Activated B cell treated with CpG ODN at 0.5 μM for 24 hours (primary cell): ENCODE data around the gene KDM5A. TPM values are rescaled to one million over a fixed set of nuclear protein-coding genes. Genes with fewer than 3 reads are reported as not detected.
"Not testable (repeated sequence)": the region's sequence is repeated elsewhere in the genome, so short reads cannot be mapped to it uniquely, and the experiment has no call there.

Experiments used
- ATAC-seq: fragments of 200-7000 bp; cut with Tn5 transposase; one replicate; pipeline ENCODE4 v1.10.0; 2021; ENCODE audit warnings: low read depth, mild to moderate bottlenecking, moderate library complexity
- CTCF ChIA-PET: fragments of 350-600 bp; sonication (Branson Sonifier 250); formaldehyde crosslinking; loops from one replicate; lab custom pipeline; 2021; ENCODE audit warnings: antibody characterized with exemption; lab: Charles Lee
- POLR2A ChIA-PET: fragments of 350-600 bp; sonication (Branson Sonifier 250); formaldehyde crosslinking; loops from one replicate; lab custom pipeline; 2021; ENCODE audit warnings: antibody characterized with exemption; lab: Charles Lee
- DNase-seq: peaks from one replicate; pipeline ENCODE4 v3.0.0; 2022
- H3K27ac Mint-ChIP-seq: one replicate; pipeline ENCODE4 v1.8.0; 2020; ENCODE audit warnings: mixed read lengths
- H3K27me3 Mint-ChIP-seq: one replicate; pipeline ENCODE4 v1.8.0; 2021; ENCODE audit warnings: mixed read lengths
- H3K36me3 Mint-ChIP-seq: one replicate; pipeline ENCODE4 v1.8.0; 2021; ENCODE audit warnings: low read depth, mixed read lengths
- H3K4me1 Mint-ChIP-seq: one replicate; pipeline ENCODE4 v1.8.0; 2021; ENCODE audit warnings: mixed read lengths
- H3K4me3 Mint-ChIP-seq: one replicate; pipeline ENCODE4 v1.8.0; 2020; ENCODE audit warnings: mild to moderate bottlenecking, mixed read lengths
- H3K9me3 Mint-ChIP-seq: one replicate; pipeline ENCODE4 v1.8.0; 2020; ENCODE audit warnings: mixed read lengths
- intact Hi-C: fragments of 100-400 bp; cut with micrococcal nuclease; formaldehyde crosslinking; loops from one replicate; pipeline ENCODE4 v1.15.1; 2024
- total RNA-seq: library from RNA; stranded (reverse); gene quantifications from 2 replicates; pipeline ENCODE4 v1.2.3, GENCODE V29; 2022
- TF ChIP-seq, protein P1 (sequence below): fragments of 200-600 bp; IDR thresholded peaks from one replicate; pipeline ENCODE4 v1.8.0; 2022; ENCODE audit warnings: antibody characterized with exemption, mild to moderate bottlenecking

KDM5A gene
- total RNA-seq, 1 donor from 2014 or later, result 135 TPM

GRCh38 chr12:321606-322326 lies 67.4 kb downstream of the KDM5A start:
- H3K4me1 Mint-ChIP-seq, result peaks cover 2% of the 10 kb centered on the region
- CTCF ChIA-PET, result no interaction called here
- DNase-seq (no peak), ATAC-seq (no peak)
- peaks cover 93% of the 10 kb centered on the region for H3K36me3 Mint-ChIP-seq
- no peaks in the 10 kb centered on the region for H3K9me3 Mint-ChIP-seq
- no peak overlapping the region for H3K27ac Mint-ChIP-seq
- TF ChIP-seq, protein P1, sequence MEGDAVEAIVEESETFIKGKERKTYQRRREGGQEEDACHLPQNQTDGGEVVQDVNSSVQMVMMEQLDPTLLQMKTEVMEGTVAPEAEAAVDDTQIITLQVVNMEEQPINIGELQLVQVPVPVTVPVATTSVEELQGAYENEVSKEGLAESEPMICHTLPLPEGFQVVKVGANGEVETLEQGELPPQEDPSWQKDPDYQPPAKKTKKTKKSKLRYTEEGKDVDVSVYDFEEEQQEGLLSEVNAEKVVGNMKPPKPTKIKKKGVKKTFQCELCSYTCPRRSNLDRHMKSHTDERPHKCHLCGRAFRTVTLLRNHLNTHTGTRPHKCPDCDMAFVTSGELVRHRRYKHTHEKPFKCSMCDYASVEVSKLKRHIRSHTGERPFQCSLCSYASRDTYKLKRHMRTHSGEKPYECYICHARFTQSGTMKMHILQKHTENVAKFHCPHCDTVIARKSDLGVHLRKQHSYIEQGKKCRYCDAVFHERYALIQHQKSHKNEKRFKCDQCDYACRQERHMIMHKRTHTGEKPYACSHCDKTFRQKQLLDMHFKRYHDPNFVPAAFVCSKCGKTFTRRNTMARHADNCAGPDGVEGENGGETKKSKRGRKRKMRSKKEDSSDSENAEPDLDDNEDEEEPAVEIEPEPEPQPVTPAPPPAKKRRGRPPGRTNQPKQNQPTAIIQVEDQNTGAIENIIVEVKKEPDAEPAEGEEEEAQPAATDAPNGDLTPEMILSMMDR, result no peak
- no peak overlapping the region for H3K4me3 Mint-ChIP-seq
- intact Hi-C loops, result no loop called here
- POLR2A ChIA-PET, result no interaction called here
- H3K27me3 Mint-ChIP-seq, result no peaks in the 10 kb centered on the region

GRCh38 chr12:318759-319515 lies 70.2 kb downstream of the KDM5A start:
- H3K27me3 Mint-ChIP-seq, result no peaks in the 10 kb centered on the region
- ATAC-seq (no peak), DNase-seq (no peak)
- TF ChIP-seq, protein P1, result no peak
- H3K4me3 Mint-ChIP-seq, result no peak overlapping the region
- no peaks in the 10 kb centered on the region for H3K9me3 Mint-ChIP-seq
- H3K36me3 Mint-ChIP-seq, result peaks cover 92% of the 10 kb centered on the region
- intact Hi-C loops, result no loop called here
- ChIA-PET CTCF (no interaction called here), POLR2A (no interaction called here)
- no peaks in the 10 kb centered on the region for H3K4me1 Mint-ChIP-seq
- no peak overlapping the region for H3K27ac Mint-ChIP-seq

DNA sequence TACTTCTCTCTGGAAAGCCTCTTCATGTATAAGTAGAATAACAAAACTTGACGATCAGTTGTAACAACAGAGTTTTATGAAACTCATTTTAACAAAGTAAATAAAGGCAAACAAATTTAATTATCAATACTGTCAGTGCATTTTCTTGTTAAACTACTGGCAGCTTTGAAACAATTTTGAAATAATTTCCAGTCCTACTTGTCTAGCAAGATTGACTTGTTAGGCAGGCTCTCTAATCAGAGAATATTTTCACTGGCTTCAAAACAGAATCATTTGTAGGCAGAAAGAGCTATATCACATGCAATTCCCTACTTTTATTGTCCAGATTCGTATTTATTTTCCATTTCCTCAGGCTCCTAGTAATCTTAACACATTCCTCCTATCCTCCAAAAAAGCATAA lies 80.6 kb downstream of the KDM5A start:
- H3K4me1 Mint-ChIP-seq, result no peaks in the 10 kb centered on the region
- intact Hi-C loops, result no loop called here
- ATAC-seq (no peak), DNase-seq (no peak)
- CTCF ChIA-PET, result no interaction called here
- H3K27me3 Mint-ChIP-seq, result no peaks in the 10 kb centered on the region
- TF ChIP-seq, protein P1, result no peak
- H3K4me3 Mint-ChIP-seq, result no peak overlapping the region
- no peak overlapping the region for H3K27ac Mint-ChIP-seq
- POLR2A ChIA-PET, result no interaction called here
- no peaks in the 10 kb centered on the region for H3K9me3 Mint-ChIP-seq
- peaks cover 91% of the 10 kb centered on the region for H3K36me3 Mint-ChIP-seq

- Mint-ChIP-seq H3K27ac (no peak overlapping the region), H3K4me3 (no peak overlapping the region), H3K4me1 (no peaks in the 10 kb centered on the region), H3K36me3 (peaks cover 95% of the 10 kb centered on the region), H3K9me3 (peaks cover 2% of the 10 kb centered on the region), H3K27me3 (no peaks in the 10 kb centered on the region)
- TF ChIP-seq, protein P1, result no peak
- intact Hi-C loops, result no loop called here
- ChIA-PET POLR2A (no interaction called here), CTCF (no interaction called here)
- ATAC-seq (no peak), DNase-seq (no peak)
These were observed 81.7 kb downstream of the KDM5A start for GRCh38 chr12:307406-307805.

GRCh38 chr12:304805-305204 lies 84.3 kb downstream of the KDM5A start:
- Mint-ChIP-seq H3K36me3 (peaks cover 96% of the 10 kb centered on the region), H3K4me3 (no peak overlapping the region), H3K27me3 (no peaks in the 10 kb centered on the region), H3K9me3 (peaks cover 9% of the 10 kb centered on the region), H3K27ac (no peak overlapping the region), H3K4me1 (peaks cover 3% of the 10 kb centered on the region)
- ATAC-seq (no peak), DNase-seq (no peak)
- CTCF ChIA-PET, result interaction anchor here (0.7 kb wide), 1 partner anchor 839 kb away, joined by 3 read pairs; no protein-coding TSS in a partner anchor
- TF ChIP-seq, protein P1, result no peak
- POLR2A ChIA-PET, result interaction anchor here (0.6 kb wide), 1 partner anchor 697 kb away, joined by 6 read pairs; no protein-coding TSS in a partner anchor
- intact Hi-C loops, result no loop called here

- H3K4me1 Mint-ChIP-seq, H3K4me3 Mint-ChIP-seq: not testable (repeated sequence)
- peaks cover 97% of the 10 kb centered on the region for H3K36me3 Mint-ChIP-seq
These were observed 86.4 kb downstream of the KDM5A start for GRCh38 chr12:302766-303165.

GRCh38 chr12:300166-300565 lies 89.0 kb downstream of the KDM5A start:
- H3K9me3 Mint-ChIP-seq, DNase-seq, H3K27me3 Mint-ChIP-seq, ATAC-seq, POLR2A ChIA-PET, H3K4me1 Mint-ChIP-seq, intact Hi-C loops, H3K27ac Mint-ChIP-seq, H3K4me3 Mint-ChIP-seq: not testable (repeated sequence)
- peaks cover 95% of the 10 kb centered on the region for H3K36me3 Mint-ChIP-seq
- CTCF ChIA-PET, result interaction anchor here (0.7 kb wide), 1 partner anchor 43 kb away, joined by 3 read pairs; no protein-coding TSS in a partner anchor

More at GRCh38 chr12:302766-303165, 86.4 kb downstream of the KDM5A start:
- intact Hi-C loops, CTCF ChIA-PET, ATAC-seq, H3K27me3 Mint-ChIP-seq, H3K9me3 Mint-ChIP-seq, H3K27ac Mint-ChIP-seq, DNase-seq: not testable (repeated sequence)
- POLR2A ChIA-PET, result interaction anchor here (0.6 kb wide), 1 partner anchor 86 kb away, joined by 5 read pairs; the partner anchor contains the start of gene KDM5A
